Fibroblast of the aortic adventitia (primary cell): ENCODE data around the gene ANLN. TPM values are rescaled to one million over a fixed set of nuclear protein-coding genes. Genes with fewer than 3 reads are reported as not detected.

ENCODE experiments used
- DNase-seq: peaks from one replicate; pipeline ENCODE4 v3.0.0-alpha.2; 2010; ENCODE audit warnings: low read depth
- H3K4me3 ChIP-seq: 2 replicates; pipeline ENCODE4 v1.5.1; 2011; ENCODE audit warnings: low read depth, mild to moderate bottlenecking, control low read depth, low read length, moderate library complexity
- CTCF ChIP-seq: IDR thresholded peaks from 2 replicates; pipeline ENCODE4 v1.5.1; 2011; ENCODE audit warnings: mild to moderate bottlenecking, low read length, control low read depth, inconsistent platforms; ENCODE audit not compliant: insufficient read depth
- total RNA-seq: library from RNA; depleted of rRNA; stranded (reverse); fragments of >200 nt; gene quantifications from 2 replicates; pipeline ENCODE4 v1.2.3, GENCODE V29; 2012; ENCODE audit warnings: low replicate concordance

Gene ANLN
- total RNA-seq, 1 donor, result 171 TPM

- DNase-seq, result no peak
- no peak for TF ChIP-seq CTCF
- H3K4me3 ChIP-seq, result no peak overlapping the region
Measured at GRCh38 chr7:36497775-36498174, 108.1 kb downstream of the ANLN start.

Other genes starting within 250 kb of the ANLN start
- 5.2 and 5.7 TPM in 2 replicates for gene EEPD1, start 236.6 kb upstream of the ANLN start, total RNA-seq